Urothelium cell line (cell line): ENCODE results near the gene ASIC4.

Experiments
- DNase-seq: peaks from one replicate; pipeline ENCODE4 v3.0.0; 2011; ENCODE audit warnings: low spot score, mixed read lengths
- FAIRE-seq: peaks from 2 replicates; lab custom pipeline; 2011; peaks lifted over from hg19 to GRCh38; lab: Jason Lieb, UNC

Gene ASIC4

GRCh38 chr2:219532378-219532649 is 18.0 kb downstream of the ASIC4 start:
- no peak for FAIRE-seq
- DNase-seq: no peak

- no peak for DNase-seq
- FAIRE-seq: no peak
Measured at GRCh38 chr2:219533930-219534661, 19.8 kb downstream of the ASIC4 start.

DNA sequence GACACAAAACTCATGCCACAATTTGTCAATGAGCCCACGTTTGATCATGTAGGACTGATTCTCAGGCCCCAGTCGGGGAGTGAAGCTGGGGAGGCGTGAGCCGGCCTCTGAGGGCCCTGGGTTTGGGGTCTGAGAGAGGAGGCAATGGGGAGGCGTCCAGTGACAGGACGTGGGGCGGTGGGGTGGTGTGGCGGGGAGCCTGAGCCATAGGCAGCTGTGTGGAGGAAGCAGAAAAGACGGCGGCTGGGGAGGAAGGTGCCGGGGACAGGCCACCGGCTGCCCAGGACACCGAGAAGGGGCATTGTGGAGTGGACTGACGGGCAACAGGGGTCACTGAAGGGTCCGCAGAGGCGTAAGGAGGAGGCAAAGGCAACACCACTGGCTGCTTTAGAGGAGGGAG is 22.1 kb downstream of the ASIC4 start:
- DNase-seq (no peak), FAIRE-seq (no peak)

GRCh38 chr2:219536967-219537366 is 22.7 kb downstream of the ASIC4 start:
- FAIRE-seq: no peak
- DNase-seq: no peak

DNA sequence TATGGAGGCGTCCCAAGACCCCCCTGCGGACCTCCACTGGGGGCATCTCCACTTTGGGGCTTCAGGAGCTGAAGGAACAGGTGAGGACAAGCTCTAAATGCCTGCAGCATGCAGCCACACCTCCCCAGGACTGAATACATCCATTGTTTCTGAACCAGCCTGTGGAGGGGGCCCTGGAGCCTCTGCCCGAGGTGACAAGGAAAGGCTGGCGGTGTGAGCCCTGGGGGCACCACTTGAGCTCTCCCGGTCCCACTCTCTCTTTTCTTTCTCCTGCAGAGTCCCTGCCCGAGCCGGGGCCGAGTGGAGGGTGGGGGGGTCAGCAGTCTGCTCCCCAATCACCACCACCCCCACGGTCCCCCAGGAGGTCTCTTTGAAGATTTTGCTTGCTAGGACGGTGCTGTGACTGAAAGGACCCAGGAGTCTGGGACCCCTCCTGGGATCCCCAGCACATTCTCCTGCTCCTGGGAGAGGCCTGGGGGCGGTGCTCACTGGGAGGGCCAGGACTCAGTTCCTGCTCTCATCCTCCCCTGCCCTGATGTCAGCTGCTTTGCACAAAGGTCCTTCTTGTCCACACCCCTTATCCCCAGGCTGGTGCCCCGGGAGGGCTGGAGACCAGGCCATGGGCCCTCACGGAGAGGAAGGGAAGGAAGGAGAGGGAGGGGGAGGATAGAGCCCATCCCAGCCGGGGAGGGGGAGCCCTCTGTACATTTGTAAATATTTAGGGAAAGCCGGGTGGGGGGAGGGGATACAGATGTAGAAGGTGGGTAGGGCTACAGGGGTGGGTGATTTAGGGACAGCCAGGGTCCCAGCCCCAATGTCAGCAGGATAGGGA is 23.6 kb downstream of the ASIC4 start:
- DNase-seq: no peak
- no peak for FAIRE-seq

- FAIRE-seq: no peak
- no peak for DNase-seq
Measured at GRCh38 chr2:219538504-219538951, 24.2 kb downstream of the ASIC4 start.

GRCh38 chr2:219538956-219539788 is 24.9 kb downstream of the ASIC4 start:
- FAIRE-seq: no peak
- DNase-seq: no peak

- FAIRE-seq (no peak), DNase-seq (no peak)
Measured at GRCh38 chr2:219539926-219540678, 25.8 kb downstream of the ASIC4 start.

GRCh38 chr2:219540784-219541504 is 26.7 kb downstream of the ASIC4 start:
- DNase-seq (no peak), FAIRE-seq (peak; percentile 40)

GRCh38 chr2:219541611-219542180 is 27.4 kb downstream of the ASIC4 start:
- DNase-seq: peak; percentile 89
- FAIRE-seq: peak; percentile 93

DNA sequence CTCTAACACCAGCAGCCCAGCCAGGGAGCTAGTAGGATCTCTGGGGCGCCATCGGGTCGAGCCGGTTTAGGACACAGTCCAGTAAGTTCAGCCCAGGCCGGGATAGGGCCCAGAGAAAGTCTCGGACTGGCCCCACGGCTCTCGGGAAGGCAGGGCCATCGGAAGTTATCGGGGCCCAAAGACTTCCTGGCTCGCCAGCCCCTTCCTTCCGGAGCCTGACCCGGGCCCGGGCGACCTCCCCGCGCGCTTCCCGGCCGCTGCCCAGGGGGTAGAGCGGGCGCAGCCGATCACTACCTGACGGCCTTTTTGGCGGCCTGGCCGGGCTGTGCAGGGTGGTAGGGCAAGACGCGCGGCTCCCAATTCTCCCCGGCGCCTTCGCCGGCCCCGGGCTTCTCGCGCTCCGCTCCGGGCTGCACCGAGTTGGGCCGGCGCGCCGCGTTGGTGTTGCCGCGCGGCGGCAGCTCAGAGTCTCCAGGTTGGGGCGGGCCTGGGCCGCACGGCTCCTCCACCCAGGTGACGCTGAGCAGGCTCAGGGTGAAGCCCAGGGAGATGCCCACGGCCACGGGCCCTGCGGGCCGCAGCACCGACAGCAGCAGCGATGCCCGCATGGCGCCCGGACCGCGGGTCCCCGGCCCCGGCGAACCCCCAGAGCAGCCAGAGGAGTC is 28.8 kb downstream of the ASIC4 start:
- FAIRE-seq (no peak), DNase-seq (peak; percentile 47)

DNA sequence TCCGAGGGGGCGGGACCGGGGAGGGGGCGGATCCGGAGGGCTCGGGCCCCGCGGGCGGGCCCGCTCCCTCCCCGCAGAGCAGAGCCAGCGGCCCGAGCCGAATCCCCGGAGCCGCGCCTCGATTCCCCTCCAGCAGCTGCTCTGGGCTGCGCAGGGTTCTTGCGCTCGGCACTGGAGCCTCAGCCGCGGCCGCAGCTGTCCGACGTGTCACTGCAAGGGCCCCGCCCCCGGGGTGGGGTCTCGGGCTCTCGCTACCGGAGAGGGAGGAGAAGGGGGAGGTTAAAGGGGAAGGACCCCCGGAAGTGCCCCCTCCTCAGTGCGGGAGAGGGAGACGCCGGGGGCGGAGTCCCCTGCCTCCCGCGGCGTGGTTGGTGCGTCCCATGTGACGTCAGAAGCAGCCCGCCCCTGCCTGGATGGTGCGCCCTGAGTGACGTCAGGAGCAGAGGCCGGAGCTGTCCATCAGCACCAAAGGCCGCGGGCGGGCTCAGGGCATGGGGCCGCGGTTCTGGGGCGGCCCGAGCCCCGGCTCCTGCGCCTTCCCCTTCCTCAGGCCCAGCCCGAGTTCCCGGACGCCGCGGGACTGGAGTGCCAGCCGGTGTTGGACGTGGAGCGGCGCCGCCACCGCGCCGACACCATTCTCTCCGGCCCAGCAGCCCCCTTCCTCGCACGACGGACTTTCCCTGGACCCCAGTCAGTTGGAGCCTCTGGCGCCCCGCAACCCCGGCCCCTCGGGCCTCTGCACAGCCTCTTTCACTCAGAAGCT is 29.5 kb downstream of the ASIC4 start, which contains the start of the genes CHPF and TMEM198:
CHPF (minus strand) TSS at position 214 of the 763 bp plus-strand sequence. CDS start 271 bp downstream, outside the sequence.
TMEM198 (plus strand) TSS at position 433 of the 763 bp plus-strand sequence. CDS start 700 bp downstream, outside the sequence.
- FAIRE-seq: peak; percentile 90
- DNase-seq: peak; percentile 98

GRCh38 chr2:219544567-219544966 is 30.3 kb downstream of the ASIC4 start:
- no peak for DNase-seq
- no peak for FAIRE-seq

- no peak for FAIRE-seq
- no peak for DNase-seq
Measured at GRCh38 chr2:219545295-219545942, 31.1 kb downstream of the ASIC4 start.

GRCh38 chr2:219545943-219546352 is 31.7 kb downstream of the ASIC4 start:
- DNase-seq: no peak
- no peak for FAIRE-seq

DNA sequence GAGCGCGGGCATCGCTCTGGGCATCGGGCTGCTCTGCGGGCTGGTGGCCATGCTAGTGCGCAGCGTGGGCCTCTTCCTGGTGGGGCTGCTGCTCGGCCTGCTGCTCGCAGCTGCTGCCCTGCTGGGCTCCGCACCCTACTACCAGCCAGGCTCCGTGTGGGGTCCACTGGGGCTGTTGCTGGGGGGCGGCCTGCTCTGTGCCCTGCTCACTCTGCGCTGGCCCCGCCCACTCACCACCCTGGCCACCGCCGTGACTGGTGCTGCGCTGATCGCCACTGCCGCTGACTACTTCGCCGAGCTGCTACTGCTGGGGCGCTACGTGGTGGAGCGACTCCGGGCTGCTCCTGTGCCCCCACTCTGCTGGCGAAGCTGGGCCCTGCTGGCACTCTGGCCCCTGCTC is 33.3 kb downstream of the ASIC4 start:
- DNase-seq (no peak), FAIRE-seq (no peak)

DNA sequence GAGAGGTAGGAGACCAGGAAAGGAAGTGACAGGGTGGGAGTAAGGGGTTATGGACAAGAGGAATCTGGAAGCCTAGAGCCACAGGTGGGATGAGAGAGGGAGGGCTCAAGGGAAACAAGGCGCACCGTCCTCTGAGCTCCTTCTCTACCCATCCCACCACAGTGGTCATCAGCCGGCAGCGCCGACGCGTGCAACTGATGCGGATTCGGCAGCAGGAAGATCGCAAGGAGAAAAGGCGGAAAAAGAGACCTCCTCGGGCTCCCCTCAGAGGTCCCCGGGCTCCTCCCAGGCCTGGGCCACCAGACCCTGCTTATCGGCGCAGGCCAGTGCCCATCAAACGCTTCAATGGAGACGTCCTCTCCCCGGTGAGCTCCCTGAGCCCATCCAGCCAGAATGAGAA is 34.7 kb downstream of the ASIC4 start:
- DNase-seq: no peak

GRCh38 chr2:219549619-219550018 is 35.3 kb downstream of the ASIC4 start:
- no peak for FAIRE-seq
- DNase-seq: no peak

More for the DNA sequence above, 34.7 kb downstream of the ASIC4 start:
- no peak for FAIRE-seq
